ENCODE data around the gene PLXNB3. TPM values are rescaled to one million over a fixed set of nuclear protein-coding genes. Genes with fewer than 3 reads are reported as not detected.

The PLXNB3 gene
- total RNA-seq, 1 donor from 2014 or later = 4.5 TPM

GRCh38 chrX:153791104-153791852, 27.2 kb downstream of the PLXNB3 start:
- H3K4me3 ChIP-seq (ENCODE audit: low read depth, low read length) = no peak overlapping the region
- no peak for TF ChIP-seq CTCF (IDR thresholded peaks at IDR 0.05; ENCODE audit: insufficient read depth, low read length, severe bottlenecking)
- no peak for DNase-seq (ENCODE audit: low read depth)
- peaks cover 8% of the 10 kb centered on the region for H3K36me3 ChIP-seq (ENCODE audit: control insufficient read depth, insufficient read depth, low read length)
- H3K27me3 ChIP-seq (ENCODE audit: control insufficient read depth, insufficient read depth, low read length) = no peaks in the 10 kb centered on the region
- no peak for FAIRE-seq

DNA sequence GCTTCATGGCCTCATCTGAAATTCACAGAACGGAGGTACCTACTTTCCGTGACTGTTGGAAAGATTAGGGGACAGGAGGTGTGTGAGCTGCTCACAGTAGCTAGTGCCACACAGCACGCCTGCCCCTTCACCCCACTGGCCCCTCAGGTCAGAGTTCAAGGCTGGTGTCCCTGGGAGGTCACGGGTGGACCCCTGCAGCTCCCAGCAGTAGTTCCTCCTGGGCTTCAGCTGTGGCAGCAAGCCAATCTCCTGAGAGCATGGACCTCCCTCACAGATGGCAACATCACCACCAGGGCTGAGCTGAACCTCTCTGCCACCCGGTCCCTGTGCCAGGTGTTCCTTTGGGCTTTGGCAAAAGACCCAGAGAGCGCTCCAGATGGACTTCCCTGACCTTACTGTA, 28.3 kb downstream of the PLXNB3 start:
- no peak for DNase-seq (ENCODE audit: low read depth)
- peak; percentile 13 for FAIRE-seq
- no peak for TF ChIP-seq CTCF (IDR thresholded peaks at IDR 0.05; ENCODE audit: insufficient read depth, low read length, severe bottlenecking)
- no peak overlapping the region for H3K4me3 ChIP-seq (ENCODE audit: low read depth, low read length)
- H3K27me3 ChIP-seq (ENCODE audit: control insufficient read depth, insufficient read depth, low read length) = no peaks in the 10 kb centered on the region
- H3K36me3 ChIP-seq (ENCODE audit: control insufficient read depth, insufficient read depth, low read length) = peaks cover 11% of the 10 kb centered on the region

DNA sequence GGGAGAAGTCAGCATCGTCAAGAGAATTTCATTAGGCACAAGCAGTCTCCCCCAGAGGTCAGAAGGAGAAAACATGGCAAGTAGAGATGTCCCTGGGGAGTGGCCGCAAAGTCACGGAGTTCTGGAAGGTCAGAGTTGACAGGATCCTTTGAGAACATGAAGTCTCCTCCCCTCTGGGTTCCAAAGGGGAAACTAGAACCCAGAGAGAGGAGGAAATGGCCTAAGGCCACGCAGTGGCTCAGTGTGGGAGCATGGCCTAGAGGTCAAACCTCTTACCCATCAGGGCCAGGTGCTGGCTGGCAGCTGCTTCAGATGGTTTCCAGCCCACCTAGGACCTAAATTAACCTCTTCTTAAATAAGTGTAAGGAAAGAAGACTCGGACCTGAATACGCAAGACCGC, 29.2 kb downstream of the PLXNB3 start:
- Histone ChIP-seq H3K36me3 (ENCODE audit: control insufficient read depth, insufficient read depth, low read length) (peaks cover 12% of the 10 kb centered on the region), H3K4me3 (ENCODE audit: low read depth, low read length) (peak overlapping the region; percentile 78), H3K27me3 (ENCODE audit: control insufficient read depth, insufficient read depth, low read length) (no peaks in the 10 kb centered on the region)
- no peak for TF ChIP-seq CTCF (IDR thresholded peaks at IDR 0.05; ENCODE audit: insufficient read depth, low read length, severe bottlenecking)
- DNase-seq (ENCODE audit: low read depth) (no peak), FAIRE-seq (peak; percentile 28)

DNA sequence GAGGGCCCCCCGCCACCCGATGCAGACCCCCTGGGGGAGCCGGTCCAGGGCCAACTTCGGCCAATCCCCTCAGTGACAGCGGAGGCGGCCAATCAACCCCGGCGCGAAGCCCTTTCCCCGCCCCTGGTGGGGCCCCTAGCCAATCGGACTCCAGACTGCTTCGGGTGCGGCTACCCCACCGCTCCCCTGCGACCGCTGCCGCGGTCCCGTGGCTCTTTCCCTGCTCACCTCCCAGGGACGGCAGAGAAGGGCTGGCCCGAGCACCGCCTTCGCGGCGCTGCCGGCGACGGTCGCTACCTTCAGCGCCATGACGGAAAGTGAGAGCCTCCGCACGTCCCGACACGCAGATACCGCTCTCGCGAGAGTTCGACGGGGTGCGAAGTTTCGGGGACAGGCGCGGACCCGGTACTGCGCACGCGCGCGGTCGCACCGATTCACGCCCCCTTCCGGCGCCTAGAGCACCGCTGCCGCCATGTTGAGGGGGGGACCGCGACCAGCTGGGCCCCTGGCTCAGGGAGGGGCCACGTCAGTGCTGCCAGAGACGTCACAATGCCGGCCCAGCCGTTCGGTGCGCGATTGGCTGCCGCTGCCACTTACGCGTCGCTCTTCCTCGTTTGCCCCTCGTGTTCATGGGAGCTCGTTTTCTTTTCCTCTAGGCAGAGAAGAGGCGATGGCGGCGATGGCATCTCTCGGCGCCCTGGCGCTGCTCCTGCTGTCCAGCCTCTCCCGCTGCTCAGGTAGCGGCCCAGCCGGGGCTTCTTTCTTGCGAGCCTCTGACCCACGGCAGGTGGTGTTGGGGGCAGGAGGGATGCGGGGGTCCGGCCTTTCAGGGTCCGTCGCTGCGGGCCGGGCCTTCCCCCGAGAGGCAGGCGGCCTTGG, 30.2 kb downstream of the PLXNB3 start, which contains the start of the genes IDH3G and SSR4:
IDH3G (minus strand) TSS at position 358 of the 879 bp plus-strand sequence; CDS start at position 309, 49 bp downstream.
SSR4 (plus strand) TSS at position 651 of the 879 bp plus-strand sequence; CDS start at position 671, 20 bp downstream.
- no peak for FAIRE-seq
- Histone ChIP-seq H3K4me3 (ENCODE audit: low read depth, low read length) (peak within 1 kb of the TSS; percentile 78), H3K27me3 (ENCODE audit: control insufficient read depth, insufficient read depth, low read length) (no peaks in the 10 kb centered on the region), H3K36me3 (ENCODE audit: control insufficient read depth, insufficient read depth, low read length) (peaks cover 12% of the 10 kb centered on the region)
- DNase-seq (ENCODE audit: low read depth) = peak; percentile 79
- peak; percentile 16 for TF ChIP-seq CTCF (IDR thresholded peaks at IDR 0.05; ENCODE audit: insufficient read depth, low read length, severe bottlenecking)

- Histone ChIP-seq H3K4me3 (ENCODE audit: low read depth, low read length) (peak overlapping the region; percentile 78), H3K27me3 (ENCODE audit: control insufficient read depth, insufficient read depth, low read length) (no peaks in the 10 kb centered on the region), H3K36me3 (ENCODE audit: control insufficient read depth, insufficient read depth, low read length) (peaks cover 7% of the 10 kb centered on the region)
- TF ChIP-seq CTCF (IDR thresholded peaks at IDR 0.05; ENCODE audit: insufficient read depth, low read length, severe bottlenecking) = no peak
- DNase-seq (ENCODE audit: low read depth) = no peak
- FAIRE-seq = no peak
Observed at GRCh38 chrX:153794897-153795816, 31.1 kb downstream of the PLXNB3 start.
